ENCODE measurements around the gene MYO5B.
A peak's percentile ranks its signal among the peaks of the same experiment; 100 is the strongest.

The MYO5B gene

DNA sequence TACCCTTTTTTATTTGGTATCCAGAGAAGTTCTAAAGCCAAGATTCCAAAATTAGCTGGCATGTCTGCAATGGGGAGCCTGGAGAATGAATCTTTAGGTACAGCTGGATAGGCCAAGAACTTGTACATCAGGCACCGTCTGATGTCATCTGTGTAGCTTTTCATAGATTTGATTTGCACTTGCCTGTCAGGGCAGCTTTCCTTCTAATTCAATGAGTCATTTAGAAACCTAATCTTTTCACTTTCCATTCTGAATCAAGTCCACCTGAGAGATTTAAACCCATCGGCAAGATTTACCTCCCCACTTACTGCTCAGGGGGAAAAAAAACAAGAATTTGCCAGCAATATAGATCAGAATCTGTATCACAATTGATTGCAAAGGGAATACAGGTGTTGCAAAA lies 320.7 kb downstream of the MYO5B start:
- DNase-seq: no peak

DNA sequence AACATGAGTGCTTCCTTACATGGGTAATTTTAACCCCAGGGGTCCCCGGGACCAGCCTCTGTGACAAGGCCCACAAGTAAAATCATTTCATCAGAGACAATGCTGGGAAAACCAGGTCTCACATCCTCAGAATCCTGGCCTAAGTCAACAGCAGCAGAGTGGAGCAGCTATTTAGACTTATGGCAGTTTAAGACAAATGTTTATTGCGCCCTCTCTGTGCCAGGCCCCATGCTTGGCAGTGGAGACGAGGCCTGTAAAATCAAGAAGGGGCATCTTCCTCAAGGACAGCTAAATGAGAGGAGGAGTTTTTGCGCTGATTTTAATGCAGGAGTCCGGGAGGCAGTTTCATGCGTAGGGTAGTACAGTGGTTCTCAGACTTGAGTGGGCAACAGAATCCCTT lies 325.6 kb downstream of the MYO5B start:
- DNase-seq: no peak

DNA sequence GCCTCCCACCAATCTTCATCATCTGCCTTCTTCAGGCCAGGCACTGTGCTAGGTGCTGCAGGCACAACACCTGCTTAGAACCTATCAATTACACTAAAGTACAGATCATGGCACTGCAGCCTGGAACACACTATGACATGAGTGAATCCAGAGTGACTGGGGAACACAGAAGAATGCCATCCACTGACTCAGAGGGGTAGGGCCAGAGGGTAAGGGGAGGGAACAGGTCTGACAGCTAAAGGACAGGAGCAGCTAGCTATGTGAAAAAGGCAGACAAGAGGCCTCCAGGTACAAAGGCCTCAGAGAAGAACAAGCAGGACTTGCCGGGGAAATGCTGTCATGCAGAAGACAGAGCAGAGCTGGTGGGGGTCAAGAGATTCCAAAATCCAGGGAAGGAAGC lies 328.3 kb downstream of the MYO5B start:
- DNase-seq: no peak

DNA sequence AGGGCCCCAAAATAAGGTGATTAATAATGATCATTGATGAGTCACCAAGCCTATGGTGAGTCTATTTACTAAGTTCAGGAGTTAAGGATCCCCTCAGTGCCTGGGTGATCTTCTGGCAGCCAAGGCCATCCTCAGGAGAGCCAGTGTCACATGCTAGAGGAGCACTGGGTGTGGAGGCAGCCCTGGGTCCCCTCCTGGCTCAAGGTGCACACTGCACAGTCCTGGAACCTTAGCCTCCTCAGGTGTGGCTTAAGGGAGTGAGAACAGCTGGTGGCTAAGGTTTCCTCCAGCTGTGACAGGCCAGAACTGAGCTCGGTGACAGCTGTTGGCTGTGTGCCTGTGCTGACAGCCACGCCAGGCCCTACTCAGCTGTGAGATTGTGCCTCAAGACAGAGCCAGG lies 329.5 kb downstream of the MYO5B start:
- DNase-seq: no peak

DNA sequence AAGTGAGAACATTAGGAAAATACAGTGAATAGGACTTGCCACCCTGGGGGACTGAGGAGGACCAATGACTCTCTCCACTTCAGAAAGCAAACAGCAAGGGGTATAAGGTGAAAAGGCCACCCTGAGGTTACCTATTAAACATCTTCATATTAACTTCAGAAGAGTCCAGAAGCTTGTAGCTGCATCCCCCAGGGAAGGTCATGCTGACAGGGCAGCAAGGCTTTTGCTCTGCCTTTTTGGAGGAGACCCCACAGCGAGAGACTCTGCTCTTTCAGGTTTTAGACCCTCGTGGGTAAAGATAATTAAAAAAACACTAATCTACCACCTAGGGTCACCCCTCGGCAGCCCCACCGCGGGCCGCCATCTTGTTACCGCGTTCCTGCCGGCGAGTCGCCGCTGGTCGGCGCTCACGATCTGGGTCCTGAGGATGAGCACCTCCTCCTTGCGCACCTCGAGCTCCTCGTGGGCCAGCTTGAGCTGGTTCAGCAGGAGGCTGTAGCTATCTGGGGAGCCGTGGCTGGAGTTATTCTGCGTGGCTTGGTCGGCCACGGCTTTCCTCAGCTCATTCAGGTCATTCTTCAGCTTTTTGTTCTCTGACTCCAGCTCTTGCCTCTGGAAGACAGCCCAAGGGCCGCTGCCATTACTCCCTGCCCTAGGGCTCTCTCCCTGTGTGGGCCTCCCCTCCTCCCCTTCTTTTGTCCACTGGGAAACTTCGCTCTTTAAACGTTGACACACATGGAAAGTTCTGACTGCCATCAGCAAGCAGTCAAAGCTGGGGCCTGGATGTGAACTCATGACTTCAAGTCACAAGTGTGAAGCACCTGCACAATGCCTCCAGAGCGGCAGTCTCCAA lies 331.0 kb downstream of the MYO5B start:
- DNase-seq: no peak

DNA sequence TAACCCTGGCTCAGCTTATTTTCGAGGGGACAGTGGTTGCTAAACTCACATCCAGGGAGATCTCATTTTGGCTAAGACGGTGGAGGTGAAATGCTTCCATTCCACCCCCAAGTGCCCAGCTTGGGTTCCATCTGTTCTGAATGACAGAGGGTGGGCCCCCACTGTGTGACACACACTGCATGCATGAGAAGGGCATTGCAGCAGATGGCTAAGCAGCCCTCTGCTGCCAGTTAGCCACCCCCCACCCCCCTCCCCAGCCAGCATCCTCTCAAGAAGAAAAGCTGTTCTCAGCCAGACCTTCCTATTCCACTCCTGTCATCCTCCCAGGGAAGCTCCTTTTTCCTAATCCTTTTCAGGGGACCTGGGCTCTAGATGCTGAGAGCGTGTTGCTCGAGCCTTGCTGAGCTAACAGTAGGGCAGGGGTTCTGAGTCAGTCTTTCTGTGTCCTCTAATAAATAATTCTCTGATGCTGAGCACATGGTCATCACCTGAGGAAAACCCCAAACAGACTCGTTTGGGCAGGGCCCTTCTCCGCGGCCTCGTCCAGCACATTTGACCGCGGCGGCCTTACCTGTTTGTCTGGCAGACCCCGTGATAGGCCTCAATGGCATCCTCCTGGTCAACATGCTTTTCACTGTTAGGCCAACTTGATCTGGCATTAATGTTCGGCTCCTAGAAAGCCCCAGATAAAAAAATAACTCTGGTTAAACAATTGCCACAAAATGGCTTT lies 332.1 kb downstream of the MYO5B start:
- no peak for DNase-seq

DNA sequence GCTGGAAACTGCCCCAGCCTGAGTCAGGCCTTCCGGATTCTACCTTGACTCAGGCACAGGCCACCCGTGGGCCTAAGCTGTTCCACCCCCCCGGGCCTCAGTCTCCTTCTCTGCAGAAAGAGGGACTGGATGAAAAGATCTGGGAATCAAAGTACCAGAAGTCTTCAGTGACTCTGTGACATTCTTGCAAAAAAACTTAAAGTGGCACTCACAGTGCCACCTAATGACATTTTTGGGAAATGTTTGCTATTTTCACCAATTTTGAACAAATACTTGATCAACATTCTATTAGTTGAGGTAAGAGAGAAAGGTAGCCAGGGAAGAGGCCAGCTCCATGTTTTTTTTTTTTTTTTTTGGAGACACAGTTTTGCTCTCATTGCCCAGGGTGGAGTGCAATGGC lies 333.3 kb downstream of the MYO5B start:
- no peak for DNase-seq

DNA sequence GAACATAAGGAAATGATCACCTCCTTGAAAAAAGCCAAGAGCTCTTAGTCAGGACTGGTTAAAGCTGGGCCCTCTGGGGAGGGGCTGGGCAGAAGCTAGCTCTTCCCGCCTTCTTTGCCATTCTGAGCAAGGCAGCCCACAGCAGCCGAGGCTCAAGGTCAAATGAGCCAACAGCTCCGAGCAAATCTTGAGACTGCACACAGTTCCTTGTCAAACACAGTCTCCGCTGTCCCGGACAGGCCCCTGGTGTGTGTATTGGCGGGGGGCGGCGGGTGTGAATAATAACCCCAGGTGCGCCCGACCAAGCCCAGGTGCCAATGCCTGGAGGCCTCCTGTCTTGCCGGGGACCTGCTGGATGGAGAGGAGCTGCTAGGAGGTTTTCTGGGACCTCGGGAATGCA lies 335.2 kb downstream of the MYO5B start:
- no peak for DNase-seq

DNA sequence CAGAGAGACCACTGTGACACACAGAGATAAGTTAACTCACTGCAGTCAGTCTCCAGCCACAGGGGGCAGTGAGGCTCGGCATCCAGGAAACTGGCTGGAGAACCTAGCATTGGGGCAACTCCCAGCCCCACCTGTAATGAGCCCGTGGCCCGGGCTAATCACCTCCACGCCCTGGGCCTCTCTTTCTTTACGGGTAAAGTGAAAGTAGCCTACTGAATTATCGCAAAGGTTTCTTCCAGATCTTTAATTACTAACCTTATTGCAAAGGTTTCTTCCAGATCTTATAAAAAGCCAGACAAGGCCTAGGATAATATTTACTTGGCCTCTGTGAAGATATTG lies 336.0 kb downstream of the MYO5B start:
- DNase-seq: no peak

DNA sequence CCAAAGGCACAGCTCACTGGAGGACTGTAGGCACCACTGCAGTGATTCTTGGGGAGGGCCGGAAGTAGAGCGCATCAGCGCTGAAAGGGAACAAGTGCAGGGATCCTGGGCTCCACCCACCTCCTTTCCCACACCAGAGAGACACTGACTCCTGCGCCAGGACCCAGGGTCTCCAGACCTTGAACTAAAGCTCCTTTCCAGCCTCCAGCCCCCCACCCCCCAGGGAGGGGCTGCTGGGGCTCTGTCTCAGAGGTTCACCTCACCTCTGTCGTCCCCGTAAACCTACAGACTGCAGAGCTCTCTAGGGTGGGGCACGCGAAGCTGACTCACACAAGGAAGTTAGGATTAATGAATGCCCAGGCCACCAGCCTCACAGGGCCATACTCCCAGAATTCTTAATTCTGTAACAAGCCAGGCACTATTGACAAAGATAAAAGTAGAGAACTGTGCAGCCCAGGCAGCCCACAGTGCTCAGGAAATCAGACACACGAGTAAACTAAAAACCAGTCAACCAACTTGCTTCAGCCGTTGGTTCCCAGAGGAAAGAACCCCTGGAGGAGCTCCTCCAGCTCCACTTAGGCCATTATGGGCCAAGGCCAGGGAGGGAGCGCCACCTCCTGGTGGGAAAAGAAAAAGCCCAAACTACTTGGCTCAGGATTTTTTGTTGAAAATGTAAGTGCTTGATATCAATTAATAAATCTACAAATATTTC lies 336.5 kb downstream of the MYO5B start:
- peak; percentile 62 for DNase-seq

DNA sequence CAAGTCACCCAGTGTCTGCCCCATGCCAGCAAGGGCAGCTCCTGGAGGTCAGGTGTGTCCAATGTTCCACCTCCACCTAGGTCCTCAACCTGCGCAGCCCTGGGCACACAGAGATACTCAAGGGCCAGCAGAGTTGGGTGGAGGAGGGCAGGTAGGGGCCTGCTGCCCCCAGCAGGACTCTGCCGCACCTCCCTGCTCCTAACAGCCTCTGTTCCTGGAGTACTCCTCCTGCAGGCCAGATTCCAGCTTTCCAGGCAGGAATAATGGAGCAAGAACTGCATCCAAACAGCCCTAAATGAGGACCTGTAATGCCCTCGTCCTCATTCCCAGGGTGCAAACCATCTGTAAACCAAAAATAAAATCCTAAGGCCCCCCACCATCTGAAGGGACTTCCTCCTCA lies 337.2 kb downstream of the MYO5B start:
- no peak for DNase-seq

DNA sequence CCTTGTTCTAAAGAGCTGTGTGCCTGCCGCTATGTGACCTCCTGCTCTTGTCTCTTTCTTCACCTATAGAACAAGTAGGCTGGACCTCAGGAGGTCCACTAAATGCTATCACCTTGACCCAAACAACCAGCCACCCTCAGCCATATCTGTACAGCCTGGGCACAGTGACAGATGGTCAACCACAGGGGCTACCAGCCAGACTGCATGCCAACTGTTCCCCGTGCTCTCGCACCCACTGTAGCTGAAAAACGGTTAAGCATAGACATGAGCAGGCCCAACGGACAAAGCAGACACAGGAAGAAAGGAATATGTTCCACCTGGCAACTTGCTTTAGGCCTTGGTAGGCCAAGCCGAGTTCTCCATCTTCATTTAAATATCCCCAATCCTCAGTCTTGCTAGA lies 338.5 kb downstream of the MYO5B start:
- DNase-seq: no peak

DNA sequence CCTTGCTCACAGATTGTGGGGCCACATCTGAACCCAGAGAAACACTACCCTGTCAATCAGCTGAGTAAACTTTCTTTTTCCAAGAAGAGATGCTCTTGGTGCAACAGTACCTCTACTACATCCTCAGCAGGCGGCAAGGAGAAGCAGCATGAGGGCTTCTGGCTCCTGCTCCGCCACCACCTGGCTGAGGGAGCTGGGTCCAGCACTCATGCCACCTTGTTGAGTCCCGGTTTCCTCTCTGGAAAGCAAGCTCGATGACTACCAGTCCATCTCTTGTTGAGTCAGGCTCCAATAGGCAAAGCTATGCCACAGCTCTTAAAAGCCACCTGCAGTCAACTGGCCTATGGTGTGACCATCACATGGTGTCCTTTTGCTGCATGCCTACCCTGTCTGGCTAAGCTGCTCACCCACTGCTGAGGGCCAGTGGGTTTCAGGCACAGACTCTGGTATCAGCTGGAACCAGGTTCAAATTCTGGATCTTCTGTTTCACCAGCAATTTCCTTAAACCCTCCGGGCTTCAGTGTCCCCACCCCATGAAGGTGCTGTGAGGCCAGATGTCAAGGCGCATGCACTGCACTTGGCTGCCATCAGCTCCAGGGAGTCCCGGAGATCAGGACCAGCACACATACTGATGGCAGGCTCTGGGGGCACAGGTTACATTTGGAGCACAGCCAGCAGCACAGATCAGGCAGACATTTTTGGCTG lies 339.1 kb downstream of the MYO5B start:
- DNase-seq: no peak

DNA sequence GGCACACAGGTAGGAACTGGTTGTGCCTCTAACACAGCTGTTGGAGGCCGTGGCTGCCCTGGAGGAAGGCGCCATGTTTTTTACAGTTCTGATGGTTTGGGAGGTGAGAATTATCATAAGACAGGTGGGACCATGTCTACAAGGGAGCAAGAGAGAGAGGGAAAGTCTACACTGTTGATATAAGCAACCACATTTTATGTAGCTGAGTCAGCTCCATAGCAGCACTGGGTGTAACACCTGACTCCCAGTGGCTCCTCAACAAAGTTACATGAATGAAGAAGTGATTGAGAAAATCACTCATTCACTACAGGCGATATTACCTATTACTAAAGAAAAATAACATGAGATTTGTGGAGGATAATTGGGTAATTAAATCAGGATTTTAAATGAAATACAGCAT lies 340.3 kb downstream of the MYO5B start:
- no peak for DNase-seq

DNA sequence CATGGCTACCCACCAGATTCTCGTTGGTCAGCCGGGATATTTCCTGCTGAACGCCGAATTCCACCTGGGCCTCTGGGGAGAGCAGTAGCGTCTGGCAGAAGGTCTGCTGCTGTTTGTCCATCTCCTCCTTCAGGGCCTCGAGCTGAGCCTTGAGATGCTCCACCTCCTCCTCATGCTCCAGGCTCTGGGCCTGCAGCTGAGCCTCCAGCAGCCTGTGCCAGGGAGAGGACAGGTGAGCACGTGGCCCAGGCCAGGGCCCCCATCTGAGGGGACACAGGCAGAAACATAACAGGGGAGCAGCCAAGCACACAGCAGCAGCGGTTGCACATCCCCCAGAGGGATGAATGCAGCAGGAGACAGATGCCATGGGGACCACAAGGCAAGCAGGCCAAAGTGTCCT lies 341.5 kb downstream of the MYO5B start:
- no peak for DNase-seq

DNA sequence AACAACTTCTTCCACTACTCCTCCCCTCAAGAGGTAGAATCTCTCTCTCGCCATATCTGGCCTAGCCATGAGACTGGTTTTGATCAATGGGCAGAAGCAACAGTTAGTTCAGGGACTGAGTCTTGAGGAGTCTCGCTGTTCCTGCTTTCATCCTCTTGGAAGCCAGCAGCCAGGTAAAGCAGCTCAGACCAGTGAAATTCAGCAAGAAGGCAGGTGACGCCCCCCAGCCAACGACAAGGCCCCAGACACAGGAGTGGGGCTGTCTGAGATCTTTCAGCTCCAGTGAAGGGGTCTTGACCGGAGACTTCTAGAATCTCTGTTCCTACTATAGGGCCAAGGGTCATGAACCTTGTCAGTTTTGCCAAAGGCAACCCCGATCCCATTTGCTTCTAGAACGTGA lies 341.9 kb downstream of the MYO5B start:
- DNase-seq: no peak

DNA sequence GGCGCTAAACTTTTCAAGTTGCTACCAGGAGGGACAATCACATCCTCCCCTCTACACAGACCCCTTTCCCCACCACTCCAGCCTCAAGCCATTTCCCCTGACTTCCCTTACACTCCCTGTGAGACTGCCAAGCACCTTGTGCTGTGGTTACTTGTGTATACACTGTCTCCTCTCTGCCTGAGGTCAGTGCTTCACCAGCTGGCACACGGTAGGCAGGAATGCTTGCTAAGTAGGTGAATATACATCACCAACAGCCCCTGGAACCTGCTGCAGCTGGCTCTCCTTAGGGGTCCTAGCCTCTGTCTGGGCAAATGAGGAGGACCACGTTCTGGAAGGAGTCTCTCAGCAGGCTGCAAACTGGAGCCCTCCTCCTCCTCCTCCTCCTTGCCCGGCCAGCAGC lies 343.3 kb downstream of the MYO5B start:
- no peak for DNase-seq

DNA sequence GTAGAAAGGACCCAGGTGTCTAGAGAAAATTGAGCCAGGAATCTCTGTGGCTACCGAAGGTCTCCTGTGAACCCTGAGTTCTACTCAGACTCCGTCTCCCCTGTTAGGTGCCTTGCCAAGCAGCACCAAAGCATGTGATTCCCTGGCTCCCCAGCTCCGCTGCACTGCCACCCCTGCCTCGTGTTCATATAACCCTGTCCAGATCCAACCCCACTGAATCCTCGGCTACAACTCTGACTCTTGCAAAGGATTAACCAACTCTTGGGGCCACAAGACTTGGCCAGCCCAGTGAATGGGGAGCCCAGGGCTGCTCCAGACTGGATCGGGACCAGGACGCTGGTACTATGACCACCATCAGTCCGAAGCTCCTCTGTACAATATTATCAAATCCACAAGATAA lies 344.3 kb downstream of the MYO5B start:
- no peak for DNase-seq

DNA sequence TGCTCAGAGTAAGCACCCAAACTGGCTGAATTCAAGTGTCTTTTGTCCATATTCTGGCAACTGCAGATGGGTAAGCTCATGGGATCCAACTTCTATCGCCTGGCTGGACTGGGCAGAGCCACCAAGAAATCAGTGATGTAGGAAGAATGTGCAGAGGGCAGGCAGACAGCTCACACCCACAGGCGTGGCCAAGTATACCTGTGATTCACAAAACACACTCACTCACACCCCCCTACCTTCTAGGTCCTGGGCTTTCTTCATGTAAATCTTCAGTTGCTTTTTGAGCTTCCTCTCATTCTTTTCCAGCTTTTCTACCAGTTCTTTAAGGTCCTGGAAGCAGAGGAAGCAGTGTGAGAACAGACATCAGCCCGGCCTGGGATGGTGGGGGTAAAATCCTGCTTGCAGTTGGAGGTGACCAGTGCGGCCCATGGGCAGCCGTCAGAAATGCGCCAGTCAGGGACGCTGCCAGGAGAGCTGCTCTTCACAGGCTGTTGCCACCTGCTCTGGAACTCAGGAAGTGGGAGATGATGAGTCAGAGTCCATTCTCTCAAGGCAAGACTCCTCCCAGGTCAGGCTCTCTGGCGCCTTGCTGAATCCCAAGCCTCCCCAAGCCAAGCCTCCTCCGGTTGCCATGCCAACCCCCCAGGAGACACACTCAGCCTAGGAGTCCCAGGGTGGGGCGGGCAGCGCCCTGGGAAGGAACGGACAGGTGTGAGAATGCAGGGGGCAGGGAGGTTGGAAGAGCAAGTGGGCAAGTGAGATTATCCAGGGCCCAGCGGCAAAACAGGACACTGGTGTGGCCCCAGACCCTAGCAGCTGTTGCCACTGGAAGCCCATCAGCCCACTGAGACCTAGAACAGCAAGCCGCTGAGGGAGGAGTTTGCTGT lies 345.4 kb downstream of the MYO5B start:
- DNase-seq: no peak

DNA sequence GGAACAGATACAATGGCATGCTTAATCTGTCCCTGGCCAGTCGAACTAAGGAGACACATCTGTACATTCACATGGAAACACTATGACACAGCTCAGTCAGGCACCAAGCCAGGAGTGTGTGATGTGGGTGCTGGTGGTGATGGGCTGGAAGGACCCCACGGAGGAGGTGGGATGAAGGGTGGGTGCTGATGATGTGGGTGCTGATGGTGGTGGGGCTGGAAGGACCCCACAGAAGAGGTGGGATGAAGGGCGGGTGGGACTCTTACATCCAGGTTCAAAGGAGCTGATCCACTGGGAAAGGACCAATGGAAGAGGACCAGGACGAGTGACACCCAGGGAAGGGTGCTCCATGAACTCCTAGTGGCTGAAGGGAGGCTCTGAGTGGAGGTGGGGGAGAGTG lies 346.8 kb downstream of the MYO5B start:
- DNase-seq: no peak

DNA sequence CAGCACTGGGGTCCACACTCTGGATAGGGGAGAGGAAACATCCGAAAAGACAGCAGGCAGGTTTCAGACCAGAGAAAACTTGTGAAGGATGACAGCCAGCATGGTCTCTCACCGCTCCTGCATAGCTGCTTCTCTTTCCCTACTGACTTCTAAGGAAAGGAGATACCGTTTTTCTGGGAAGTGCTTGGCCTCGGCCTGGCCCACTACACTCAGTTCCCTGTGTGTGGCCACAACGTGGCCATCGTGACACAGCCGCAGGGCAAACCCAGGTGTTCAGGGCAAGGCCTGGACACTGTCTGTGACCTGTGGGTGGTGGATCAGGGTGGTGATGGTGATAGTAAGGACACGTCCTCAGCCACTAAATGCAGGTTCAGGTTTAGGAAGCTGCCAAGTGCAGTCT lies 347.4 kb downstream of the MYO5B start:
- no peak for DNase-seq

DNA sequence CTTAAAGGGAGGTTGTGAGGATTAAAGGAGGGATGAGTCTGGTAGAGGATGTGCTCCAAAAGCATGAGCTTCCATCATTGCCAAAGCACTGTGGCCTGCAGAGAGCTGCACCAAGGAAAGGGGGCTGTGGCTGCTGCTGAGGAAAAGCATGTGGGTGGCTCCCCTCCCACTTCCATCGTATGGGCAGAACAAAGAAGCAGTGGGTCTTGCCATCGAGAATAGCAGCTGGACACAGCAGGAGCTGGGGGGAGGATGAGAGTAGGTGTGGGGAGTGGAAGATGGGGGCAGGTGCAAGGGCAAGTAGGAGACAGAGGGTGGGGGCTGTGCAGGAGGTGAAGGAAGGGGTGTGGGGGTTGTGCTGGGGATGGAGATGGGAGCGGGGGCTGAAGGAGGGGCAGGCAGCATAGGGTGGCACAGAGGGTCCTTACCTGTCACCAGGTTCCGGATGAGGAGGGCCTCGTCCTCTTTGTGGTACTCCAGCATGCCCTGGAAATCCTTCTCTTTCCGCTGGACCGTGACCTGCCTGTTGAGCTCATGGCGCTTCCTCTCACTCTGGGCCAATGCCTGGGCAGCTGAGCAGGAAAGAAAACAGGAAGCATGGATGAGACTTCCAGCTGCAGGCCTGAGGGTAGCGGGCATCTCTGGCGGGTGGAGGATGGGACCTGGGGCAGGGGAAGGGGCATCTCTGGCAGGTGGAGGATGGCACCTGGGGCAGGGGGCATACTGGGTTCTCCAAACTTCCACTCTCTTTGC lies 348.1 kb downstream of the MYO5B start:
- no peak for DNase-seq
